ENCODE results near the gene TBC1D28.
"Not testable (repeated sequence)": the region's sequence is repeated elsewhere in the genome, so short reads cannot be mapped to it uniquely, and the experiment has no call there.

TBC1D28 gene

GRCh38 chr17:18644291-18644690 lies at the start of gene TBC1D28:
TSS of gene TBC1D28 (minus strand) at chr17:18644391. CDS start at chr17:18641352, 3,039 bp downstream.
- DNase-seq = not testable (repeated sequence)

- not testable (repeated sequence) for DNase-seq
Measured at GRCh38 chr17:18682668-18683067, 38.5 kb upstream of the TBC1D28 start.

GRCh38 chr17:18681767-18682571 lies 37.8 kb upstream of the TBC1D28 start, which contains the start of gene FOXO3B:
TSS of gene FOXO3B (minus strand) at chr17:18682314. CDS start at chr17:18681651, 663 bp downstream.
- peak; percentile 45 for DNase-seq

- DNase-seq = not testable (repeated sequence)
Measured at GRCh38 chr17:18677381-18677780, 33.2 kb upstream of the TBC1D28 start.

- DNase-seq = not testable (repeated sequence)
Measured at GRCh38 chr17:18676928-18677327, 32.7 kb upstream of the TBC1D28 start.

- not testable (repeated sequence) for DNase-seq
Measured at GRCh38 chr17:18672395-18673227, 28.4 kb upstream of the TBC1D28 start.

- DNase-seq = not testable (repeated sequence)
Measured at GRCh38 chr17:18668625-18669024, 24.4 kb upstream of the TBC1D28 start.

GRCh38 chr17:18667535-18667934 lies 23.3 kb upstream of the TBC1D28 start:
- not testable (repeated sequence) for DNase-seq

- not testable (repeated sequence) for DNase-seq
Measured at GRCh38 chr17:18666326-18666725, 22.1 kb upstream of the TBC1D28 start.

GRCh38 chr17:18661924-18662624 lies 17.9 kb upstream of the TBC1D28 start:
- not testable (repeated sequence) for DNase-seq

- DNase-seq = not testable (repeated sequence)
Measured at GRCh38 chr17:18650094-18650493, 5.9 kb upstream of the TBC1D28 start.

GRCh38 chr17:18643124-18643523 lies 1.1 kb downstream of the TBC1D28 start:
- not testable (repeated sequence) for DNase-seq

GRCh38 chr17:18638357-18638756 lies 5.8 kb downstream of the TBC1D28 start:
- DNase-seq = not testable (repeated sequence)

GRCh38 chr17:18636237-18636636 lies 8.0 kb downstream of the TBC1D28 start:
- DNase-seq = not testable (repeated sequence)

- DNase-seq = not testable (repeated sequence)
Measured at GRCh38 chr17:18635773-18636172, 8.4 kb downstream of the TBC1D28 start.

GRCh38 chr17:18634550-18635263 lies 9.5 kb downstream of the TBC1D28 start:
- not testable (repeated sequence) for DNase-seq

GRCh38 chr17:18626152-18626870 lies 17.9 kb downstream of the TBC1D28 start:
- no peak for DNase-seq

- DNase-seq = peak; percentile 92
Measured at GRCh38 chr17:18625509-18626104, 18.6 kb downstream of the TBC1D28 start.

- DNase-seq = peak; percentile 7
Measured at GRCh38 chr17:18624862-18625501, 19.2 kb downstream of the TBC1D28 start.

GRCh38 chr17:18617613-18618012 lies 26.6 kb downstream of the TBC1D28 start:
- not testable (repeated sequence) for DNase-seq
